H4 (cell line): ENCODE results near the gene NELFB. TPM values are rescaled to one million over a fixed set of nuclear protein-coding genes. Genes with fewer than 3 reads are reported as not detected.

Experiments
- DNase-seq: peaks from one replicate; pipeline ENCODE4 v3.0.0-alpha.2; 2015; ENCODE audit warnings: low spot score
- total RNA-seq: library from RNA; depleted of rRNA; stranded (reverse); fragments of >200 nt; shearing (Covaris generic); gene quantifications from 2 replicates; pipeline ENCODE4 v1.2.3, GENCODE V29; 2014

Gene NELFB
- total RNA-seq, 1 experiment from 2014 or later: 33.0 TPM

GRCh38 chr9:137281345-137282116 lies 26.4 kb downstream of the NELFB start:
- DNase-seq: no peak

- peak; percentile 63 for DNase-seq
These were observed 31.9 kb downstream of the NELFB start for GRCh38 chr9:137286975-137287383.

- no peak for DNase-seq
These were observed 38.0 kb downstream of the NELFB start for GRCh38 chr9:137293094-137293481.

- no peak for DNase-seq
These were observed 38.5 kb downstream of the NELFB start for GRCh38 chr9:137293482-137294090.

- DNase-seq: peak; percentile 61
These were observed 39.1 kb downstream of the NELFB start for GRCh38 chr9:137294091-137294680.

- peak; percentile 35 for DNase-seq
These were observed 39.6 kb downstream of the NELFB start for GRCh38 chr9:137294681-137295237.

- DNase-seq: no peak
These were observed 40.2 kb downstream of the NELFB start for GRCh38 chr9:137295238-137295811.

- DNase-seq: no peak
These were observed 40.9 kb downstream of the NELFB start for GRCh38 chr9:137295849-137296669.

- DNase-seq: no peak
These were observed 41.8 kb downstream of the NELFB start for GRCh38 chr9:137296670-137297664.

GRCh38 chr9:137297966-137298365 lies 42.8 kb downstream of the NELFB start:
- DNase-seq: no peak

GRCh38 chr9:137298401-137299202 lies 43.5 kb downstream of the NELFB start:
- DNase-seq: no peak

GRCh38 chr9:137299203-137299565 lies 44.1 kb downstream of the NELFB start:
- DNase-seq: no peak

GRCh38 chr9:137299938-137300337 lies 44.8 kb downstream of the NELFB start:
- DNase-seq: no peak

- DNase-seq: peak; percentile 41
These were observed 45.5 kb downstream of the NELFB start for GRCh38 chr9:137300567-137301080.

- no peak for DNase-seq
These were observed 46.2 kb downstream of the NELFB start for GRCh38 chr9:137301081-137301947.

GRCh38 chr9:137302118-137302448 lies 47.0 kb downstream of the NELFB start, which contains the start of gene NRARP:
NRARP (minus strand) TSS chr9:137302271; CDS start chr9:137301928, 343 bp downstream.
- peak; percentile 47 for DNase-seq

GRCh38 chr9:137302449-137303150 lies 47.5 kb downstream of the NELFB start:
- DNase-seq: no peak
